ENCODE measurements around the gene CDC42BPG.

Gene CDC42BPG

DNA sequence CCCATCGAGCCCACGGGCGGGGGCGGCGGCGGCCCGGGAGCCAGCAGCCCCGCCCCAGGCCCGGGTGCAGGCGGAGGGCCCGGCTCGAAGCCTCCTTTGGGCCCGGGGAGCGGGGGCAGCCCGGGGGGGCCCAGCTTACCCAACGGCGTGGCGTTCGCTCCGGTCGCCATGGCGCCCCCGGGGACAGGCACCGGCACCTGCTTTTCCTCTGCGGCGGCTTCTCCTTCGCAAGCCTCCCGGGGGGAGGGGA is 66.3 kb downstream of the CDC42BPG start:
- H3K9ac ChIP-seq (ENCODE audit: low read depth in 1 of 2, low read length in 2 of 2): peak overlapping the region; percentile 81 to 89
- peaks cover 38 to 40% of the 10 kb centered on the region in 2 donors for H3K36me3 ChIP-seq (ENCODE audit: control insufficient read depth in 2 of 2, insufficient read depth in 2 of 2, low read length in 2 of 2)
- H3K4me3 ChIP-seq (ENCODE audit: low read length in 2 of 2): peak overlapping the region; percentile 64 to 68
- H3K9me3 ChIP-seq (ENCODE audit: control insufficient read depth in 2 of 2, low read length in 2 of 2): no peaks in the 10 kb centered on the region
- H3K27me3 ChIP-seq (ENCODE audit: control insufficient read depth in 2 of 2, insufficient read depth in 2 of 2, low read length in 2 of 2): no peaks in the 10 kb centered on the region
- peaks cover 22 to 24% of the 10 kb centered on the region in 2 donors for H3K4me1 ChIP-seq (ENCODE audit: control insufficient read depth in 2 of 2, insufficient read depth in 2 of 2, low read length in 2 of 2)
- peak overlapping the region; percentile 99 for H3K27ac ChIP-seq (ENCODE audit: low read depth in 2 of 2, low read length in 2 of 2)

GRCh38 chr11:64777449-64778222 is 66.8 kb downstream of the CDC42BPG start:
- no peaks in the 10 kb centered on the region for H3K27me3 ChIP-seq (ENCODE audit: control insufficient read depth in 2 of 2, insufficient read depth in 2 of 2, low read length in 2 of 2)
- peaks cover 44 to 45% of the 10 kb centered on the region in 2 donors for H3K36me3 ChIP-seq (ENCODE audit: control insufficient read depth in 2 of 2, insufficient read depth in 2 of 2, low read length in 2 of 2)
- no peaks in the 10 kb centered on the region for H3K9me3 ChIP-seq (ENCODE audit: control insufficient read depth in 2 of 2, low read length in 2 of 2)
- peak overlapping the region; percentile 89 to 92 for H3K9ac ChIP-seq (ENCODE audit: low read depth in 1 of 2, low read length in 2 of 2)
- peak overlapping the region; percentile 99 for H3K27ac ChIP-seq (ENCODE audit: low read depth in 2 of 2, low read length in 2 of 2)
- peaks cover 22 to 26% of the 10 kb centered on the region in 2 donors for H3K4me1 ChIP-seq (ENCODE audit: control insufficient read depth in 2 of 2, insufficient read depth in 2 of 2, low read length in 2 of 2)
- H3K4me3 ChIP-seq (ENCODE audit: low read length in 2 of 2): peak overlapping the region; percentile 96 to 97

DNA sequence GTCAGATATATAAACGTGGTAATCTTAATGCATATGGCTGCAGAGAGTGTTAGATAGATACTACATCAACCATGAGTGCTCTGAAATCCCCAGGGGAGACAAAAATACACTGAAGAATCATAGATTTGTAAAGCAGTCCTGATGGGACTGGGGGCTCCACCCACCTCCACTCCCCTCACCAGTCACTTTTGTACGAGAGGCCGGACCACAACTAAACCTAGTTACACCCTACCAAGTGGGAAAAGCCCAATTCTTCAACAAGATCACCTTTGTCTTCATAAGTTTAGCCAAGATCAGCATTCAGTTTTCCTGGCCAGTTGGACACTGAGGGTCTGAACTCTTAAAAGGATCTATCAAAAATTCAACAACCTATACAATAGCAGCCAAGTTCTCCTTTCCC is 67.6 kb downstream of the CDC42BPG start:
- H3K4me3 ChIP-seq (ENCODE audit: low read length in 2 of 2): peak overlapping the region; percentile 96 to 97
- H3K36me3 ChIP-seq (ENCODE audit: control insufficient read depth in 2 of 2, insufficient read depth in 2 of 2, low read length in 2 of 2): peaks cover 48 to 51% of the 10 kb centered on the region in 2 donors
- H3K27ac ChIP-seq (ENCODE audit: low read depth in 2 of 2, low read length in 2 of 2): peak overlapping the region; percentile 70 to 77
- peaks cover 22 to 28% of the 10 kb centered on the region in 2 donors for H3K4me1 ChIP-seq (ENCODE audit: control insufficient read depth in 2 of 2, insufficient read depth in 2 of 2, low read length in 2 of 2)
- H3K27me3 ChIP-seq (ENCODE audit: control insufficient read depth in 2 of 2, insufficient read depth in 2 of 2, low read length in 2 of 2): no peaks in the 10 kb centered on the region
- no peaks in the 10 kb centered on the region for H3K9me3 ChIP-seq (ENCODE audit: control insufficient read depth in 2 of 2, low read length in 2 of 2)
- H3K9ac ChIP-seq (ENCODE audit: low read depth in 1 of 2, low read length in 2 of 2): peak overlapping the region; percentile 87 to 92

DNA sequence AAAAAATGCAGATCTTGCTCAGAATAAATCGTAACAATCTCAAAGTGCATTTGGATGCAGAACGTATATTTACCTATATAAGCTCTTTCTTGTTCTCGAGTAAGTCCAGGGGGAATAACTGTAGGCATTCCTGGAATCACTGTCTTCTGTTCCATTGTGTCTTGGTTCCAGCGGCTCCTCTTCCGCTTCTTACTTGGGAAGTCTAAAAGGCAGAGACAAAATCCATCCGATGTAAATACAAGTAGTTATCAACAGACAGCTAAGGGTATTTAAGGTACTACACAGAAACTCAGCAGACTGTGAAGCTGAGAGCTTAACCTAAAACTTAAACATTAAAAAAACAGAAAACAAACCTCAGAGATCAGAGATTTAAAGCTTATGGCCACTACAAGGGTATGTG is 68.0 kb downstream of the CDC42BPG start:
- no peaks in the 10 kb centered on the region for H3K9me3 ChIP-seq (ENCODE audit: control insufficient read depth in 2 of 2, low read length in 2 of 2)
- H3K36me3 ChIP-seq (ENCODE audit: control insufficient read depth in 2 of 2, insufficient read depth in 2 of 2, low read length in 2 of 2): peaks cover 51 to 55% of the 10 kb centered on the region in 2 donors
- peak overlapping the region in 1 of 2 donors; percentile 96 for H3K4me3 ChIP-seq (ENCODE audit: low read length in 2 of 2)
- H3K4me1 ChIP-seq (ENCODE audit: control insufficient read depth in 2 of 2, insufficient read depth in 2 of 2, low read length in 2 of 2): peaks cover 22 to 28% of the 10 kb centered on the region in 2 donors
- peak overlapping the region; percentile 34 to 87 for H3K9ac ChIP-seq (ENCODE audit: low read depth in 1 of 2, low read length in 2 of 2)
- no peaks in the 10 kb centered on the region for H3K27me3 ChIP-seq (ENCODE audit: control insufficient read depth in 2 of 2, insufficient read depth in 2 of 2, low read length in 2 of 2)
- H3K27ac ChIP-seq (ENCODE audit: low read depth in 2 of 2, low read length in 2 of 2): no peak overlapping the region

GRCh38 chr11:64774144-64774543 is 70.3 kb downstream of the CDC42BPG start:
- Histone ChIP-seq H3K27me3 (ENCODE audit: control insufficient read depth in 2 of 2, insufficient read depth in 2 of 2, low read length in 2 of 2) (no peaks in the 10 kb centered on the region), H3K9ac (ENCODE audit: low read depth in 1 of 2, low read length in 2 of 2) (no peak overlapping the region), H3K36me3 (ENCODE audit: control insufficient read depth in 2 of 2, insufficient read depth in 2 of 2, low read length in 2 of 2) (peaks cover 72 to 78% of the 10 kb centered on the region in 2 donors), H3K4me1 (ENCODE audit: control insufficient read depth in 2 of 2, insufficient read depth in 2 of 2, low read length in 2 of 2) (peaks cover 19 to 24% of the 10 kb centered on the region in 2 donors), H3K4me3 (ENCODE audit: low read length in 2 of 2) (no peak overlapping the region), H3K27ac (ENCODE audit: low read depth in 2 of 2, low read length in 2 of 2) (no peak overlapping the region), H3K9me3 (ENCODE audit: control insufficient read depth in 2 of 2, low read length in 2 of 2) (no peaks in the 10 kb centered on the region)

Measured in mucosa of rectum (tissue), 2 donors.